Ammon's horn (tissue), 1 donor: Measurements from ENCODE around the gene MINDY2.
A peak's percentile ranks its signal among the peaks of the same experiment; 100 is the strongest.
"Not testable (repeated sequence)": the region's sequence is repeated elsewhere in the genome, so short reads cannot be mapped to it uniquely, and the experiment has no call there.

Experiments
- DNase-seq: peaks from one replicate; pipeline ENCODE4 v3.0.0-alpha.2; 2016; ENCODE audit warnings: low spot score

The MINDY2 gene

GRCh38 chr15:58830556-58830955, 59.5 kb downstream of the MINDY2 start:
- peak; percentile 22 for DNase-seq

DNA sequence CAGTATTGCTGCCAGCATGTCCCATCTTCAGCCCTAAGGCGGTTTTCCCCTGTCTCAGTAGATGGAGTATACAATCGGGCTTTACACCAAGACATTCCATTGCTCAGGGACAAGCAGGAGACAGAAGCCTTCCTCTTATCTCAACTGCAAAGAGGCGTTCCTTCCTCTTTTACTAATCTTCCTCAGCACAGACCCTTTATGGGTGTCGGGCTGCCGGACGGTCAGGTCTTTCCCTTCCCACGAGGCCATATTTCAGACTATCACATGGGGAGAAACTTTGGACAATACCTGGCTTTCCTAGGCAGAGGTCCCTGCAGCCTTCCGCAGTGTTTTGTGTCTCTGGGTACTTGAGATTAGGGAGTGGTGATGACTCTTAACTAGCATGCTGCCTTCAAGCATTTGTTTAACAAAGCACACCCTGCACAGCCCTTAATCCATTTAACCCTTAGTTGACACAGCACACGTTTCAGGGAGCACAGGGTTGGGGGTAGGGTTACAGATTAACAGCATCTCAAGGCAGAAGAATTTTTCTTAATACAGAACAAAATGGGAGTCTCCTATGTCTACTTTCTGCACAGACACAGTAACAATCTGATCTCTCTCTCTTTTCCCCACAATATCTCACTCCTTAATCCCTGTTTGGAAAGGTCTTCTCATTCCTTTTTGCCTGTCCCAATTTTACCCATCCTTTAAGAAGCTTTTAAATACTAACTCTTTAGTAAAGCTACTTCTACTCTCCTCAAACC, 62.8 kb downstream of the MINDY2 start:
- not testable (repeated sequence) for DNase-seq

DNA sequence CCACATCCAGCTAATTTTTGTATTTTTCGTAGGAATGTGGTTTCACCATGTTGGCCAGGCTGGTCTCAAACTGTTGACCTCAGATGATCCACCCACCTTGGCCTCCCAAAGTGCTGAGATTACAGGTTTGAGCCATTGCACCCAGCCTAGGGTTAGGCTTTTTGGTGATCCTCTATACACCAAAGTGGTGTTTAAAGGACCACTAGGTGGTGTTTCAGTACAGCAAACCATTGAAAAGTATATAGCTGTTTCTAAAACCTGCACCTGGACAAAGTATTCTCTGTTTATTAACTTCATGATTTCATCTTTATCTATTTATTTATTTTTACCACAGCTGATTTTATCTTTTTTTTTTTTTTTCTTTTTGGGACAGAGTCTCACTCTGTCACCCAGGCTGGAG, 68.4 kb downstream of the MINDY2 start:
- DNase-seq: no peak

DNA sequence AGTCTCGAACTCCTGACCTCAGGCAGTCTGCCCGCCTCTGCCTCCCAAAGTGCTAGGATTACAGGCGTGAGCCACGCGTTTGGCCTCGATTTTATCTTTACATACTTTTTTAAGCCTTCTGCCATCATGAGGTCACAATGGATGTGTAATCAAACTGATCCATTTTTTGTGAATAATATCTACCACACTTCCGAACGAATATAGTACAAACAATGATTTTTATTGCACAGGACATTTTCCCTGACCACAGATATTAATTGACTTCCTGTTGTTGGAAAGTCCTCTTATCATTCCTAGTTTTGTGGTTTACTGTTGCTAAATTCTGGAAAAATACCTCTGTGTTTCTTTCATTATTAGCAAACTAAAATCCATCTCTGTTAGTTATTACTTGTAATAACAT, 68.9 kb downstream of the MINDY2 start:
- DNase-seq: no peak

- DNase-seq: no peak
These were observed 71.8 kb downstream of the MINDY2 start for GRCh38 chr15:58842713-58843396.

- DNase-seq: not testable (repeated sequence)
These were observed 80.1 kb downstream of the MINDY2 start for GRCh38 chr15:58851205-58851604.

GRCh38 chr15:58852347-58852746, 81.2 kb downstream of the MINDY2 start:
- DNase-seq: no peak

- no peak for DNase-seq
These were observed 83.5 kb downstream of the MINDY2 start for GRCh38 chr15:58854593-58854992.

- DNase-seq: no peak
These were observed 85.0 kb downstream of the MINDY2 start for GRCh38 chr15:58856086-58856485.

DNA sequence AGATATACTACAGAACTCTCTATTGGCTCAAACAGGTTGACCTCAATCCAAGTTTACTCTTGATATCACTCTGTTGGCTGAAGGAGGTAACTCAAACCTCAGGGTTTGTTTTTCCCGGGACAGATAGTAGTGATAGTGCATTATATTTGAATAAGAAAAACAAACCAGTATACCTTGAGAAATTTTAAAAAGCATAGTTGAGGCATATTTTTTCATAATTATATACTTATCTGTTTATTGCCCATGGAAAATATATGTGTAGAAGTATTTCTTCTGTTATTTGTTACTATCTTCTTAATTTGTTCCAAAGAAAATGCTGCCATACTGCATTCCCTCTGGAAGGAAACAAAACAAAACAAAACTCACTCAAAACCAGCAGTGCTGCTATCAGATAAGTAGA, 85.5 kb downstream of the MINDY2 start:
- not testable (repeated sequence) for DNase-seq

GRCh38 chr15:58862326-58862725, 91.2 kb downstream of the MINDY2 start:
- no peak for DNase-seq

DNA sequence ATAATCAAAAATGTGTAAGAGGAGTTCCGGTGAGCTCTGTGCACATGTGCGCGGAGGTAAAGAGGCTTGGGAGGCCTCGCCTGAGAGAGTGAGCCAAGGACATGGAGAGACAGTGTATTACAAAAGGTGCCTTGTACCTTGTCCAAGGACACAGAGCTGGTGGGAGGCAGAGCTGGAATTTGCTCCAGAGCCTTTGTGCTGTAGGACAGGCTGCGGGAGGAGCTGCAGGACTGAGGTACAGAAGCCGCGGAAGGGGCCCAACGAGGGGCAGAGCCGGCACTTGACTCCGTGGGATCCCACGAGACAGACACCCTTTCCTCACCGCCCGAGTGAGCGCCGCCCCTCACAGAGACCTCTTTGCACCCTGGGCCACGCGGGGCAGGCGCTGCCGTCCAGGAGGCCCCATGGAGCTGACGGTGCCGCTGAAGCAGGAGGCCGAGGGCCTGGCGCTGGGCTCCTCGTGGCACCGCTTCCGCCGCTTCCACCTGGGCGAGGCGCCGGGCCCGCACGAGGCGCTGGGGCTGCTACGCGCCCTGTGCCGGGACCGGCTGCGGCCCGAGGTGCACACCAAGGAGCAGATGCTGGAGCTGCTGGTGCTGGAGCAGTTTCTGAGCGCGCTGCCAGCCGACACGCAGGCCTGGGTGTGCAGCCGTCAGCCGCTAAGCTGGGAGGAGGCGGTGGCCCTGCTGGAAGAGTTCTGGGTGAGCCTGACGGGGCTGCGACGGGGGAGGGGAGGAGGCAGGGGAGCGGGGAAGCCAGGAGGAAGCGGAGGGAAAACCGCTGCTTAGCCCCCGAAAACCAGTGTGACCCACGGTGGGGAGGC, 93.7 kb downstream of the MINDY2 start:
- peak; percentile 40 for DNase-seq

GRCh38 chr15:58865425-58865880, 94.4 kb downstream of the MINDY2 start:
- DNase-seq: no peak

GRCh38 chr15:58867926-58868325, 96.8 kb downstream of the MINDY2 start:
- DNase-seq: no peak

DNA sequence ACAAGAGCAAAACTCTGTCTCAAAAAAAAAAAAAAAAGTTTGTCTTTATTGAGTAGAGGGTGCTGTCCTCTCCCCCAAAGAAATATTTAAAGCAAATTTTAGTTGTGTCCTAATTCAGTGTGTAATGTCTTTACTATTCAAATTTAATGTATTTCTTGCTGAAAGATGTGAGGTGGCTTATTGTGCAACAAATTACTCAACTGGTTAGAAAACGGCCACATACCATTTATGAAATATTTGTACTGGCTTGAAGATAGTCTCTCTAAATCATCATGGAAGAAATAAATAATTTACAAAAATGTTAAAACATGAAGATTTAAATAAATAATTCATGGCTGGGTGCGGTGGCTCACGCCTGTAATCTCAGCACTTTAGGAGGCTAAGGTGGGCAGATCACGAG, 99.3 kb downstream of the MINDY2 start:
- no peak for DNase-seq

DNA sequence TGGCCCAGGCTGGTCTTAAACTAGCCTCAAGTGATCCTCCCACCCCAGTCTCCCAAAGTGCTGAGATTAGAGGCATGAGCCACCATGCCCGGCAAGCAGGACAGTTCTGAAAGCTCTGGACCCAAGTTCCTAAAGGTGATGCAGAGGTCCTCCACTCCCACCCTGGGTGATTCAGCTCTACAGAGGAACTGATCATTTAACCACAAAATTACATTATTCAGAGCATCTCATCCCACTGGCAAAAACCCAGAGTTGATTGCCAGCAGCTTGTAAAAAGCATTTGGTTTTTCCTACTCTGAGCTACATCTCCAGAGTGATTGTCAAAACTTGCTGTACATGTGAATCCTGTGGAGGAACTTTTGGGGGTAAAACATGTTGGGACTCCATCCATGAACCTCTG, 102.2 kb downstream of the MINDY2 start:
- DNase-seq: no peak

GRCh38 chr15:58875343-58875742, 104.2 kb downstream of the MINDY2 start:
- no peak for DNase-seq

DNA sequence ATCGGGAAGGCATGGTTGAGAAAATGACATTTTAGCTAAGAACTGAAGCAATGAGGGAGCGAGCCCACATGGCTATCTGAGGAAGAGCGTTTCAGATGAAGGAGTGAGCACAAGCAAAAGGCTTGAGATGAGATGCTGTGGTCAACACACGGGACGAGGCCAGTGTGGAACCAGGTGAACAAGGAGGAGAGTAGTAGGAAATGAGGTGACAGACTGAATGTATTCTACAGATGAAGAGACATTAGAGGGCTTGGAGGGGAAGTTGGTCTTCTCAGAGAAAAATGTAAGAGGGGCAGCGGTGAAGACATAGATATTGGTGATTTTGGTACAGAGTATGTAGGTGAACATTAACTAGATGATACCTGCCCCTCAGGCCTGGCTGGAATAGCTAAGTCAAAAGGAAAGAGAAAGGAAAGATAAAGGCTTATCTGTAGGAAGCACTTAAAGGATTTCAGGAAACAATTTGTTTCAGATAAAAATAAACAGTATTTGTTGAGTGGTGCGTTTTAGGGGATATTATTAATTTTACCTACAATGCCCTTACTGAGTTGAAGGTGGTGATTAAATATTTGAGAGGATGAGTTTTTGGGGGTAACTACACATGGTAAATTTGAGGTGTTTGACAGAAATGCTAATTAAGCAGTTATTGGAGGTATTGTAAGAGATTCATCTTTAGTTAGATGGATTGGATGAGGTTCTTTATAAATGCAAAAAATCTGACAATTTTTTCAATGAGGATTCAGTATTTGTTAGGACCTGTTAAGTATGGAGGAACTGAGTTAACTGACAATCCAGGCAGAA, 105.4 kb downstream of the MINDY2 start:
- no peak for DNase-seq

- DNase-seq: no peak
These were observed 107.1 kb downstream of the MINDY2 start for GRCh38 chr15:58877999-58878825.

DNA sequence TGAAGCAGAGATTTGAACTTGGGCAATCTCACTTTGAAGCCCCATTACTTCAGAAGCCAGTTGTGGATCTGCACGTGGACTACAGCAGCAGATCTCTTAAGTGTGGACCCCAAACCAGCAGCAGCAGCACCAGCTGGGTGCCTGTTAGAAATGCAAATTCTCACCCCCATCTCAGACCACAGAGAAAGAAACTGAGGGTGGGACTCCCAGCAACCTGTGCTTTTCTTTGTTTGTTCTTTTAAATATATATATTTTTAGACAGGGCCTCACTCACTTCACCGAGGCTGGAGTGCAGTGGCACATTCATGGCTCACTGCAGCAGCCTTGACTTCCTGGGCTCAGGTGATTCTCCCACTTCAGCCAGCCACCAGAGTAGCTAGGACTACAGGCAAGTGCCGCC, 109.2 kb downstream of the MINDY2 start:
- DNase-seq: no peak

DNA sequence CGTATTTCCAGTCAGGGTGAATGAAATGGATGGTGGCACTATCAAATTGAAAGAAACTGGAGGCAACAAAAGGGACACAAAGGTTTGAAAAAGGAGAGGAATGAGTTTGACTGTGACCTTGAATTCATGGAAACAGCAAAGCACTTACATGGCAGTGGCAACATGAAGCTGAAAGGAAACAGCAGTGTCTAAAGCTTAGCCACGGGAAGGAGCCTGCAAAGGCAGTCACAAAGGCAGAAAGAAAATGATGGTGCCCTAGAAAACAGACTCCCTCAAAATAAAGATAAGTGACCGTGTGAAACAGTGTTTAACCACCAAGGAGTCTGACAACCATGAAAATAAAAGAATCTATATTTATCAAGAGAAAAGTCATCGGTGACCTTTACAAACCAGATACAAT, 111.1 kb downstream of the MINDY2 start:
- DNase-seq: no peak
